HCT116 (cell line): ENCODE data around the gene SH3PXD2A. TPM values are rescaled to one million over a fixed set of nuclear protein-coding genes. Genes with fewer than 3 reads are reported as not detected.
A peak's percentile ranks its signal among the peaks of the same experiment; 100 is the strongest.

Source experiments
- ATAC-seq: fragments of 200-7000 bp; cut with Tn5 transposase; 2 replicates; pipeline ENCODE4 v1.9.1; 2020; ENCODE audit warnings: mild to moderate bottlenecking, moderate library complexity
- BruUV-seq: library from RNA; stranded (reverse); fragments of 400-500 nt; replicated peaks from 2 replicates; lab custom pipeline; 2021; lab: Mats Ljungman, UMichigan
- CTCF ChIA-PET: fragments of 300-600 bp; sonication (Branson Sonifier 250); formaldehyde crosslinking; loops from one replicate; lab custom pipeline; 2021; ENCODE audit warnings: antibody characterized with exemption; lab: Charles Lee
- POLR2A ChIA-PET: fragments of 300-600, 350-600 bp; sonication (Branson Sonifier 250); formaldehyde crosslinking; loops from one replicate; lab custom pipeline; 2021; ENCODE audit warnings: antibody characterized with exemption; lab: Charles Lee
- RAD21 ChIA-PET, 2 experiments: fragments of 300-600 bp; sonication (Branson Sonifier 250); formaldehyde crosslinking; loops; one replicate each; lab custom pipeline; 2023; ENCODE audit warnings: low total read pairs in 2 of 2; ENCODE audit not compliant: uncharacterized antibody in 2 of 2, unreplicated experiment in 2 of 2, low non-redundant PET in 1 of 2; lab: Charles Lee
- DNase-seq: peaks from one replicate; pipeline ENCODE4 v3.0.0-alpha.2; 2010; ENCODE audit warnings: low read depth, low spot score
- H2AFZ ChIP-seq: fragments of 200-600 bp; shearing (Covaris generic), sonication (generic); 2 replicates; pipeline ENCODE4 v1.6.1; 2017; ENCODE audit warnings: low read depth, mixed run types, mixed read lengths, antibody characterized with exemption, low read length; ENCODE audit not compliant: poor library complexity, severe bottlenecking
- H3K27ac ChIP-seq: 2 replicates; pipeline ENCODE4 v1.5.1; 2012; ENCODE audit warnings: low read depth, low read length
- H3K27me3 ChIP-seq: fragments of 200-600 bp; sonication (generic); 2 replicates; pipeline ENCODE4 v1.6.1; 2016; ENCODE audit warnings: mixed run types, low read length, mixed read lengths; ENCODE audit not compliant: insufficient read depth
- H3K36me3 ChIP-seq, 2 experiments: fragments of 200-500 bp in 1 of 2; fragments of 200-600 bp in 1 of 2; sonication (Bioruptor generic) in 1 of 2; sonication (generic) in 1 of 2; 2 replicates each; pipeline versions ENCODE4 v1.5.1 to v1.6.1; 2014 to 2016; ENCODE audit warnings: low read length in 2 of 2, inconsistent platforms in 1 of 2, mixed read lengths in 1 of 2, mixed run types in 1 of 2; ENCODE audit not compliant: insufficient read depth in 2 of 2, control insufficient read depth in 1 of 2
- H3K4me1 ChIP-seq, 2 experiments: fragments of 200-600 bp in 1 of 2; sonication (generic) in 1 of 2; 2 replicates each; pipeline versions ENCODE4 v1.5.1 to v1.6.1; 2012 to 2017; ENCODE audit warnings: low read length in 2 of 2, inconsistent platforms in 1 of 2, mild to moderate bottlenecking in 1 of 2, mixed read lengths in 1 of 2, mixed run types in 1 of 2, moderate library complexity in 1 of 2; ENCODE audit not compliant: insufficient read depth in 2 of 2, control insufficient read depth in 1 of 2
- H3K4me2 ChIP-seq: fragments of 200-600 bp; sonication (generic); 2 replicates; pipeline ENCODE4 v1.6.1; 2017; ENCODE audit warnings: mixed run types, low read length, mixed read lengths
- H3K4me3 ChIP-seq, 2 experiments: fragments of 200-600 bp in 1 of 2; sonication (generic) in 1 of 2; replicated peaks in 1 of 2; 2 replicates each; pipeline ENCODE4 v1.5.1; 2011 to 2016; ENCODE audit warnings: low read length in 2 of 2, control low read depth in 1 of 2, low read depth in 1 of 2, mild to moderate bottlenecking in 1 of 2, mixed read lengths in 1 of 2, mixed run types in 1 of 2
- H3K79me2 ChIP-seq: fragments of 200-600 bp; sonication (generic); 2 replicates; pipeline ENCODE4 v1.6.1; 2017; ENCODE audit warnings: mild to moderate bottlenecking, mixed run types, low read length, moderate library complexity, mixed read lengths; ENCODE audit not compliant: insufficient read depth
- H3K9ac ChIP-seq: fragments of 200-600 bp; sonication (generic); 2 replicates; pipeline ENCODE4 v1.6.1; 2016; ENCODE audit warnings: low read length, mixed read lengths
- H3K9me2 ChIP-seq: fragments of 200-600 bp; sonication (generic), shearing (Covaris generic); 2 replicates; pipeline ENCODE4 v1.6.1; 2017; ENCODE audit warnings: mixed run types, mild to moderate bottlenecking, moderate library complexity; ENCODE audit not compliant: insufficient read depth
- H3K9me3 ChIP-seq, 2 experiments: fragments of 200-500 bp in 1 of 2; fragments of 200-600 bp in 1 of 2; sonication (Bioruptor generic) in 1 of 2; sonication (generic) in 1 of 2; 2 replicates each; pipeline ENCODE4 v1.6.1; 2014 to 2017; ENCODE audit warnings: low read length in 2 of 2, mixed read lengths in 2 of 2, inconsistent platforms in 1 of 2, low read depth in 1 of 2, mild to moderate bottlenecking in 1 of 2, mixed run types in 1 of 2, moderate library complexity in 1 of 2; ENCODE audit not compliant: control insufficient read depth in 1 of 2, insufficient read depth in 1 of 2
- H4K20me1 ChIP-seq: fragments of 200-600 bp; sonication (generic), shearing (Covaris generic); 2 replicates; pipeline ENCODE4 v1.6.1; 2017; ENCODE audit warnings: mixed run types, mild to moderate bottlenecking, moderate library complexity; ENCODE audit not compliant: insufficient read depth
- CEBPB ChIP-seq: IDR thresholded peaks from 2 replicates; pipeline ENCODE4 v1.6.1; 2012; ENCODE audit warnings: low read depth
- ELF1 ChIP-seq: IDR thresholded peaks from 2 replicates; pipeline ENCODE4 v1.6.1; 2012; ENCODE audit warnings: low read depth, borderline replicate concordance
- FOSL1 ChIP-seq: IDR thresholded peaks from 2 replicates; pipeline ENCODE4 v1.6.1; 2012; ENCODE audit warnings: low read depth
- JUND ChIP-seq: IDR thresholded peaks from 2 replicates; pipeline ENCODE4 v1.6.1; 2012
- POLR2A ChIP-seq: IDR thresholded peaks from 2 replicates; pipeline ENCODE4 v1.7.0; 2011; ENCODE audit warnings: borderline replicate concordance; ENCODE audit not compliant: insufficient read depth, insufficient read length; ENCODE audit errors: extremely low read depth
- POLR2AphosphoS5 ChIP-seq: IDR thresholded peaks from 2 replicates; pipeline ENCODE4 v1.6.1; 2011; ENCODE audit warnings: mild to moderate bottlenecking, low read depth, low read length, moderate library complexity
- RAD21 ChIP-seq: IDR thresholded peaks from 2 replicates; pipeline ENCODE4 v1.6.1; 2012; ENCODE audit warnings: low read depth, mild to moderate bottlenecking
- SIN3A ChIP-seq: IDR thresholded peaks from 2 replicates; pipeline ENCODE4 v1.6.1; 2012; ENCODE audit warnings: low read depth
- SP1 ChIP-seq: IDR thresholded peaks from 2 replicates; pipeline ENCODE4 v1.6.1; 2012; ENCODE audit warnings: low read depth
- SRF ChIP-seq: IDR thresholded peaks from 2 replicates; pipeline ENCODE4 v1.6.1; 2012; ENCODE audit warnings: low read depth
- TCF7L2 ChIP-seq: IDR thresholded peaks from 2 replicates; pipeline ENCODE4 v1.7.0; 2011; ENCODE audit warnings: borderline replicate concordance, inconsistent platforms; ENCODE audit not compliant: insufficient read depth, insufficient read length; ENCODE audit errors: extremely low read depth
- YY1 ChIP-seq: IDR thresholded peaks from 2 replicates; pipeline ENCODE4 v1.6.1; 2011; ENCODE audit warnings: low read length, low read depth, moderate library complexity, mild to moderate bottlenecking; ENCODE audit not compliant: insufficient replicate concordance; ENCODE audit errors: extremely low read depth
- ZFX ChIP-seq: fragments of 450-650 bp; IDR thresholded peaks from 2 replicates; pipeline ENCODE4 v1.6.1; 2017
- ZNF274 ChIP-seq: fragments of 200-500 bp; sonication (Bioruptor generic); IDR thresholded peaks from 2 replicates; pipeline ENCODE4 v1.6.1; 2014; ENCODE audit warnings: mild to moderate bottlenecking, low read depth, low read length, inconsistent platforms
- intact Hi-C: fragments of 100-400 bp; cut with micrococcal nuclease; formaldehyde crosslinking; loops from 2 replicates; pipeline ENCODE4 v1.10.0; 2022
- total RNA-seq: library from RNA; stranded (reverse); gene quantifications from one replicate; pipeline ENCODE4 v1.2.1, GENCODE V29; 2021; ENCODE audit not compliant: unreplicated experiment
- TF ChIP-seq, protein P1 (sequence below): IDR thresholded peaks from 2 replicates; pipeline ENCODE4 v1.6.1; 2012
- TF ChIP-seq, protein P2 (sequence below): IDR thresholded peaks from 2 replicates; pipeline ENCODE4 v1.6.1; 2012
- TF ChIP-seq, protein P3 (sequence below), 3 experiments: fragments of 200-600 bp in 1 of 3; sonication (generic) in 1 of 3; IDR thresholded peaks in 2 of 3; conservative IDR thresholded peaks in 1 of 3; 2 replicates each; pipeline ENCODE4 v1.5.1; 2012 to 2017; ENCODE audit warnings: low read depth in 2 of 3, low read length in 2 of 3, antibody characterized with exemption in 1 of 3, borderline replicate concordance in 1 of 3, control low read depth in 1 of 3, mild to moderate bottlenecking in 1 of 3, mixed read lengths in 1 of 3, mixed run types in 1 of 3, moderate library complexity in 1 of 3; ENCODE audit not compliant: insufficient read depth in 1 of 3
- TF ChIP-seq, protein P4 (sequence below): IDR thresholded peaks from 2 replicates; pipeline ENCODE4 v1.6.1; 2012; ENCODE audit warnings: low read depth

Gene SH3PXD2A
- total RNA-seq, 1 experiment from 2014 or later, result 8.7 TPM

DNA sequence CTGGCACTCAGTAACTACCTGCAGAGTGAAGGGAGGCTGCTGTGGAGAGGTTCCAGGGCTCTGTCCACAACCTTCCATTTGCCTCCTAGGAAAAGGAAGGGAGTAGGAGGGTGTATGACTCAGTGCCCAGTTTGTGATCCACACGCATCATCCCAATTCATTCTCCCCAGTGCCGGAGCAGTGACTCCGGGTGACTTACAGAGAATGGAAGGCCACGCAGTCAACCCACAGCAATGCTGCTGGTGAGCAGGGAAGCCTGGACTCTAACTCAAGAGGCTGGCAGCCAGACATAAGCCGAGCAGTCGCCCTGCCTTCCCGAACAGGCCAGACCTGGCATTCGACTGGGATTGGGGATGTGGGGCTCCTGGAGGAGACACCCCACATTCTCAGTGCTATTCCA lies 139.9 kb downstream of the SH3PXD2A start:
- H3K9ac ChIP-seq, result 0 out of 2 replicates have a peak overlapping the region, but pooled peaks have one; percentile 25
- no peaks in the 10 kb centered on the region for H4K20me1 ChIP-seq
- ATAC-seq, result no peak
- CTCF ChIA-PET, result interaction anchor here (3.3 kb wide), 1 partner anchor 171 kb away, joined by 48 read pairs; no protein-coding TSS in a partner anchor
- H3K4me3 ChIP-seq, result no peak overlapping the region
- H3K9me2 ChIP-seq, result no peaks in the 10 kb centered on the region
- BruUV-seq, result no TSS peak
- H3K4me2 ChIP-seq, result peak overlapping the region; percentile 58
- intact Hi-C loops, result loop anchor here (10.0 kb wide), 1 partner anchor 309 kb away; no protein-coding TSS in a partner anchor
- H3K4me1 ChIP-seq, result peaks cover 23 to 30% of the 10 kb centered on the region in 2 experiments
- TF ChIP-seq, protein P1, sequence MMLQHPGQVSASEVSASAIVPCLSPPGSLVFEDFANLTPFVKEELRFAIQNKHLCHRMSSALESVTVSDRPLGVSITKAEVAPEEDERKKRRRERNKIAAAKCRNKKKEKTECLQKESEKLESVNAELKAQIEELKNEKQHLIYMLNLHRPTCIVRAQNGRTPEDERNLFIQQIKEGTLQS, result no peak
- TF ChIP-seq SIN3A (no peak), ZNF274 (no peak), FOSL1 (no peak), TCF7L2 (no peak), SRF (no peak), ELF1 (no peak), YY1 (no peak), ZFX (no peak), JUND (no peak), SP1 (no peak), POLR2A (no peak), RAD21 (no peak), CEBPB (no peak), POLR2AphosphoS5 (no peak)
- TF ChIP-seq, protein P2, sequence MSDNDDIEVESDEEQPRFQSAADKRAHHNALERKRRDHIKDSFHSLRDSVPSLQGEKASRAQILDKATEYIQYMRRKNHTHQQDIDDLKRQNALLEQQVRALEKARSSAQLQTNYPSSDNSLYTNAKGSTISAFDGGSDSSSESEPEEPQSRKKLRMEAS, result no peak
- TF ChIP-seq, protein P3, sequence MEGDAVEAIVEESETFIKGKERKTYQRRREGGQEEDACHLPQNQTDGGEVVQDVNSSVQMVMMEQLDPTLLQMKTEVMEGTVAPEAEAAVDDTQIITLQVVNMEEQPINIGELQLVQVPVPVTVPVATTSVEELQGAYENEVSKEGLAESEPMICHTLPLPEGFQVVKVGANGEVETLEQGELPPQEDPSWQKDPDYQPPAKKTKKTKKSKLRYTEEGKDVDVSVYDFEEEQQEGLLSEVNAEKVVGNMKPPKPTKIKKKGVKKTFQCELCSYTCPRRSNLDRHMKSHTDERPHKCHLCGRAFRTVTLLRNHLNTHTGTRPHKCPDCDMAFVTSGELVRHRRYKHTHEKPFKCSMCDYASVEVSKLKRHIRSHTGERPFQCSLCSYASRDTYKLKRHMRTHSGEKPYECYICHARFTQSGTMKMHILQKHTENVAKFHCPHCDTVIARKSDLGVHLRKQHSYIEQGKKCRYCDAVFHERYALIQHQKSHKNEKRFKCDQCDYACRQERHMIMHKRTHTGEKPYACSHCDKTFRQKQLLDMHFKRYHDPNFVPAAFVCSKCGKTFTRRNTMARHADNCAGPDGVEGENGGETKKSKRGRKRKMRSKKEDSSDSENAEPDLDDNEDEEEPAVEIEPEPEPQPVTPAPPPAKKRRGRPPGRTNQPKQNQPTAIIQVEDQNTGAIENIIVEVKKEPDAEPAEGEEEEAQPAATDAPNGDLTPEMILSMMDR (IDR thresholded peaks at IDR 0.05 in 2 of 3, conservative IDR thresholded peaks at IDR 0.05 in 1 of 3; ENCODE audit: borderline replicate concordance in 1 of 3, insufficient read depth in 1 of 3, low read depth in 2 of 3, low read length in 2 of 3), result no peak
- TF ChIP-seq, protein P4, sequence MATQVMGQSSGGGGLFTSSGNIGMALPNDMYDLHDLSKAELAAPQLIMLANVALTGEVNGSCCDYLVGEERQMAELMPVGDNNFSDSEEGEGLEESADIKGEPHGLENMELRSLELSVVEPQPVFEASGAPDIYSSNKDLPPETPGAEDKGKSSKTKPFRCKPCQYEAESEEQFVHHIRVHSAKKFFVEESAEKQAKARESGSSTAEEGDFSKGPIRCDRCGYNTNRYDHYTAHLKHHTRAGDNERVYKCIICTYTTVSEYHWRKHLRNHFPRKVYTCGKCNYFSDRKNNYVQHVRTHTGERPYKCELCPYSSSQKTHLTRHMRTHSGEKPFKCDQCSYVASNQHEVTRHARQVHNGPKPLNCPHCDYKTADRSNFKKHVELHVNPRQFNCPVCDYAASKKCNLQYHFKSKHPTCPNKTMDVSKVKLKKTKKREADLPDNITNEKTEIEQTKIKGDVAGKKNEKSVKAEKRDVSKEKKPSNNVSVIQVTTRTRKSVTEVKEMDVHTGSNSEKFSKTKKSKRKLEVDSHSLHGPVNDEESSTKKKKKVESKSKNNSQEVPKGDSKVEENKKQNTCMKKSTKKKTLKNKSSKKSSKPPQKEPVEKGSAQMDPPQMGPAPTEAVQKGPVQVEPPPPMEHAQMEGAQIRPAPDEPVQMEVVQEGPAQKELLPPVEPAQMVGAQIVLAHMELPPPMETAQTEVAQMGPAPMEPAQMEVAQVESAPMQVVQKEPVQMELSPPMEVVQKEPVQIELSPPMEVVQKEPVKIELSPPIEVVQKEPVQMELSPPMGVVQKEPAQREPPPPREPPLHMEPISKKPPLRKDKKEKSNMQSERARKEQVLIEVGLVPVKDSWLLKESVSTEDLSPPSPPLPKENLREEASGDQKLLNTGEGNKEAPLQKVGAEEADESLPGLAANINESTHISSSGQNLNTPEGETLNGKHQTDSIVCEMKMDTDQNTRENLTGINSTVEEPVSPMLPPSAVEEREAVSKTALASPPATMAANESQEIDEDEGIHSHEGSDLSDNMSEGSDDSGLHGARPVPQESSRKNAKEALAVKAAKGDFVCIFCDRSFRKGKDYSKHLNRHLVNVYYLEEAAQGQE, result no peak
- H3K9me3 ChIP-seq, result no peaks in the 10 kb centered on the region
- H3K27me3 ChIP-seq, result no peaks in the 10 kb centered on the region
- no peak overlapping the region for H3K27ac ChIP-seq
- DNase-seq, result peak; percentile 32
- RAD21 ChIA-PET, result interaction anchor here in 1 of 2 experiments (0.8 kb wide), 1 partner anchor 159 kb away, joined by 4 read pairs; no protein-coding TSS in a partner anchor
- POLR2A ChIA-PET, result no interaction called here
- no peak overlapping the region for H2AFZ ChIP-seq
- H3K36me3 ChIP-seq, result no peaks in the 10 kb centered on the region
- H3K79me2 ChIP-seq, result no peaks in the 10 kb centered on the region
